HG03196 (cell line): Measurements from ENCODE around the gene ABCC2.
"Not testable (repeated sequence)": the region's sequence is repeated elsewhere in the genome, so short reads cannot be mapped to it uniquely, and the experiment has no call there.

Experiments
- ATAC-seq: cut with Tn5 transposase; IDR thresholded peaks from one replicate; pipeline ENCODE4 v1.9.1; 2021; ENCODE audit not compliant: unreplicated experiment

The ABCC2 gene

GRCh38 chr10:99894613-99895012 lies 112.2 kb downstream of the ABCC2 start:
- no peak for ATAC-seq

- ATAC-seq, result not testable (repeated sequence)
Measured at GRCh38 chr10:99895066-99895465, 112.6 kb downstream of the ABCC2 start.

- no peak for ATAC-seq
Measured at GRCh38 chr10:99895867-99896266, 113.4 kb downstream of the ABCC2 start.
